Measurements from ENCODE around the gene SUCNR1.
"Not testable (repeated sequence)": the region's sequence is repeated elsewhere in the genome, so short reads cannot be mapped to it uniquely, and the experiment has no call there.

Gene SUCNR1

GRCh38 chr3:151869181-151869580, 4.3 kb upstream of the SUCNR1 start:
- DNase-seq (ENCODE audit: low read depth): no peak
- no peak overlapping the region for H3K4me3 ChIP-seq (ENCODE audit: control insufficient read depth, low read depth, low read length)
- TF ChIP-seq, protein P1, sequence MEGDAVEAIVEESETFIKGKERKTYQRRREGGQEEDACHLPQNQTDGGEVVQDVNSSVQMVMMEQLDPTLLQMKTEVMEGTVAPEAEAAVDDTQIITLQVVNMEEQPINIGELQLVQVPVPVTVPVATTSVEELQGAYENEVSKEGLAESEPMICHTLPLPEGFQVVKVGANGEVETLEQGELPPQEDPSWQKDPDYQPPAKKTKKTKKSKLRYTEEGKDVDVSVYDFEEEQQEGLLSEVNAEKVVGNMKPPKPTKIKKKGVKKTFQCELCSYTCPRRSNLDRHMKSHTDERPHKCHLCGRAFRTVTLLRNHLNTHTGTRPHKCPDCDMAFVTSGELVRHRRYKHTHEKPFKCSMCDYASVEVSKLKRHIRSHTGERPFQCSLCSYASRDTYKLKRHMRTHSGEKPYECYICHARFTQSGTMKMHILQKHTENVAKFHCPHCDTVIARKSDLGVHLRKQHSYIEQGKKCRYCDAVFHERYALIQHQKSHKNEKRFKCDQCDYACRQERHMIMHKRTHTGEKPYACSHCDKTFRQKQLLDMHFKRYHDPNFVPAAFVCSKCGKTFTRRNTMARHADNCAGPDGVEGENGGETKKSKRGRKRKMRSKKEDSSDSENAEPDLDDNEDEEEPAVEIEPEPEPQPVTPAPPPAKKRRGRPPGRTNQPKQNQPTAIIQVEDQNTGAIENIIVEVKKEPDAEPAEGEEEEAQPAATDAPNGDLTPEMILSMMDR (IDR thresholded peaks at IDR 0.05; ENCODE audit: control insufficient read depth, insufficient read depth, low read depth, low read length, missing control alignments): no peak

- no peak overlapping the region for H3K4me3 ChIP-seq (ENCODE audit: control insufficient read depth, low read depth, low read length)
- DNase-seq (ENCODE audit: low read depth): no peak
- TF ChIP-seq, protein P1 (IDR thresholded peaks at IDR 0.05; ENCODE audit: control insufficient read depth, insufficient read depth, low read depth, low read length, missing control alignments): no peak
These were observed 1.6 kb upstream of the SUCNR1 start for GRCh38 chr3:151871639-151872468.

GRCh38 chr3:151874079-151874478, 636 bp downstream of the SUCNR1 start:
- DNase-seq (ENCODE audit: low read depth); H3K4me3 ChIP-seq (ENCODE audit: control insufficient read depth, low read depth, low read length): not testable (repeated sequence)

DNA sequence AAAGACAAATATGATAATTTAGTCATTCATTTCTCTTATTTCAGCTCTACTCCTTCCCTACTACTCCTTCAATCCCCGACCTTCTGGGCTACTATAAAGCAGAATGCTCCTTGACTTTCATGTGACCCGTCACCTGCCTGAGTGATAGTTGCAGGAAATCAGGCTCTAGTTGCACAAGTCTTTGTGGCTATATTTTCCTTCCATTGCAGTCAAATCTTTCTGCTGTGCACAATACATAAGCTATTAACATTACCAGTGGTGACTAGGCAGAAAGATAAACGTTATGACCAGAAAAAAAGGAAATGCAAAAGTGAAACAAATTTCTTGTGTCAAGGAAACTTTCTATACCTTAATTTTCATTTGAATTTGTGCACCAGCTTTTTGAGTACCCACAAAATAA, 2.3 kb downstream of the SUCNR1 start:
- TF ChIP-seq, protein P1 (IDR thresholded peaks at IDR 0.05; ENCODE audit: control insufficient read depth, insufficient read depth, low read depth, low read length, missing control alignments): no peak
- H3K4me3 ChIP-seq (ENCODE audit: control insufficient read depth, low read depth, low read length): no peak overlapping the region
- no peak for DNase-seq (ENCODE audit: low read depth)

- no peak for DNase-seq (ENCODE audit: low read depth)
- H3K4me3 ChIP-seq (ENCODE audit: control insufficient read depth, low read depth, low read length): no peak overlapping the region
- TF ChIP-seq, protein P1 (IDR thresholded peaks at IDR 0.05; ENCODE audit: control insufficient read depth, insufficient read depth, low read depth, low read length, missing control alignments): no peak
These were observed 3.8 kb downstream of the SUCNR1 start for GRCh38 chr3:151877269-151877668.

DNA sequence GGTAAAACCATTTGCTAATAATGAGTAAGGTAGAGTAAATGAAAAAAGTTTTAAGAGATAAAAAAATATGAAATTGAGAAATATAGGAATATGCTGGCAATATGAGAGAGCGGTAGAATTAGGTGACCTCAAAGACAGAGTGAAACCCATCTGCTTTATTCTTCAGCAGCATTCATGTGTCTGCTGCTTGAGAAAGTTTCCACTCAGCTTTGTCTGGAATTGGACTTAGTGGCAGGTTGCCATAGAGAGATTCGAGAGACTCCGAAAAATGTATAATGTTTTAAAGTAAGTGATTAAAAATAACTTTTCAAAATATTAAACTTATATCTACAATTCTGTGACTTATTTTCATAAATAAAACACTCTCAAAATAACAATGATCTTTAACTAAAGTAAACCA, 5.0 kb downstream of the SUCNR1 start:
- DNase-seq (ENCODE audit: low read depth): no peak
- TF ChIP-seq, protein P1 (IDR thresholded peaks at IDR 0.05; ENCODE audit: control insufficient read depth, insufficient read depth, low read depth, low read length, missing control alignments): no peak
- H3K4me3 ChIP-seq (ENCODE audit: control insufficient read depth, low read depth, low read length): no peak overlapping the region

DNA sequence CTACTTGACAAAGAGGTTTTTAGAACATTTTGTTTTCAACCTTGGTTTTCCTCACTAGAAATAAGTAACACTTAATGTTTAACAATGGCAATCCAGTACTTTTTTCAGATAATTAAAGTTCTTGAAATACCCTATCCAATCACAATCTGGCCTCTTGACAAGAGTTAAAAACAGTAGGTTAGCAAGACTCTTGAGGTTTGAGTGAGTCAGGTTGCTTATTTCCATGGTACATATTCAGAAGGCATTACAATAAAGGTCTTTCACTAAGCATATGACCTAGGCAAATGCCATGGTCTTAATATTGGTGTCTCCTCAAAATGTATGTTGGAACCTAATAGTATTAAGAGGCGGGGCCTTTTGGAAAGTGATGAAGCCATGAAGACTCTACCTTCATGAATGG, 5.6 kb downstream of the SUCNR1 start:
- no peak for DNase-seq (ENCODE audit: low read depth)
- no peak overlapping the region for H3K4me3 ChIP-seq (ENCODE audit: control insufficient read depth, low read depth, low read length)
- TF ChIP-seq, protein P1 (IDR thresholded peaks at IDR 0.05; ENCODE audit: control insufficient read depth, insufficient read depth, low read depth, low read length, missing control alignments): no peak
